ENCODE data around the gene FCN3. TPM values are rescaled to one million over a fixed set of nuclear protein-coding genes. Genes with fewer than 3 reads are reported as not detected.
A peak's percentile ranks its signal among the peaks of the same experiment; 100 is the strongest.

FCN3 gene
- total and polyA plus RNA-seq, 2 donors (not counting 1 experiment from before 2014, with no cell fraction given): not detected

DNA sequence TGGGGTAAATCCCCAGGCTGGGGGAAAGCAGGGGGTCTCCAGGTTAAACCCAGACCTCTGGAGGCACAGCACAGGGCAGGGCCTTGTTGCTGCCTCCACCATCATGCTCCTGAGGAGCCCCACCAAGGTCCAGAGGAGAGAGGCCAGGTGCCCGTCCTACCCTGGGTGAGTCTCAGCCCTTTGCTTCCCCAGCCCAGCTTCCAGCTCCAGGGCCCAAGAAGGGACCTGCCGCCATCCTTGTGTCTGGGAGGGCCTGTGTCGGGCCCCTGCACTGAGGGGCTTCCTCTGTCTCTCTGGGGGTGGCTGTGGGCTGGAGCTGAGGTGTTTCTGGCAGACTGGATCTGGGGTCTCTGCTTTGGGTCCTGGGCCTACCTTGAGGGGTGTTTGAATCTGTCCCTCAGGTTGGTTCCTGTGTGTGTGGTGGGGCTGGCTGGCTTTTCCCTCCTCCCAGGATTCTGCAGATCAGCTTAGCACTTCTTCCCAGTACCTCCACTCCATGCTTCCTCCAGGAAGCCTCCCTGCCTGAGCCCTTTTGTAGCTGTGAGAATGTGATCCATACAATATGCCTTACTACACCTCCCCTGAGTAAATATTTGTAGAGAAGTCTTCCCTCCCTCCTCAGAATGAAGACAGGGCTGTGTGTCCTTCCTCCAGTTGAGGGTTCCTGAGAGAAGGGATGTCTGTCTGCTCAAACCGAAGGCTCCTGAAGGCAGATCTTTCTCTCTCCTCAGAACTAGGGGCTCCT lies 24.0 kb upstream of the FCN3 start:
- H3K4me2 ChIP-seq (replicated peaks; ENCODE audit: low read depth, low read length, poor library complexity, severe bottlenecking): no peak overlapping the region
- Mint-ChIP-seq H3K27ac (peak overlapping the region; percentile 56), H3K4me1 (peaks cover 36% of the 10 kb centered on the region), H3K9me3 (ENCODE audit: insufficient read depth) (no peaks in the 10 kb centered on the region), H3K4me3 (no peak overlapping the region), H3K27me3 (no peaks in the 10 kb centered on the region)
- H3K27ac ChIP-seq (ENCODE audit: low read length in 2 of 2): peak overlapping the region in 1 of 2 donors; percentile 38
- ChIA-PET CTCF (interaction anchor here (0.6 to 7.8 kb wide), 11 partner anchors 11 to 352 kb away, joined by 3 to 402 read pairs (median 4); partner anchors contain the start of gene AHDC1), POLR2A (no interaction called here)
- no peak for TF ChIP-seq CTCF (IDR thresholded peaks at IDR 0.05)
- TF ChIP-seq EZH2 (IDR thresholded peaks at IDR 0.05; ENCODE audit: borderline replicate concordance, insufficient read depth, low read depth, low read length, poor library complexity, severe bottlenecking): no peak
- no peak overlapping the region for H3K9ac ChIP-seq (ENCODE audit: low read length)
- no peaks in the 10 kb centered on the region for H3K36me3 ChIP-seq (replicated peaks in 1 of 2; ENCODE audit: control extremely low read depth in 1 of 2, control insufficient read depth in 1 of 2, extremely low read depth in 1 of 2, insufficient read depth in 2 of 2, low read length in 1 of 2)
- intact Hi-C loops (cut with micrococcal nuclease): loop anchor here (10.0 kb wide), 1 partner anchor 164 kb away; the partner anchor contains the start of gene WDTC1
- H3K9me3 ChIP-seq (ENCODE audit: control extremely low read depth in 1 of 3, control insufficient read depth in 2 of 3, insufficient read depth in 1 of 3, low read length in 2 of 3): no peaks in the 10 kb centered on the region
- no peak overlapping the region for H3K4me3 ChIP-seq (ENCODE audit: control extremely low read depth in 1 of 5, extremely low read depth in 1 of 5, insufficient read depth in 1 of 5, low read depth in 2 of 5, low read length in 4 of 5)
- no peaks in the 10 kb centered on the region for H3K27me3 ChIP-seq (replicated peaks in 1 of 4; ENCODE audit: control extremely low read depth in 1 of 4, control insufficient read depth in 3 of 4, insufficient read depth in 4 of 4, low read length in 3 of 4)
- H4K20me1 ChIP-seq (ENCODE audit: control insufficient read depth, insufficient read depth, low read length, poor library complexity, severe bottlenecking): no peaks in the 10 kb centered on the region
- H3K79me2 ChIP-seq (ENCODE audit: control insufficient read depth, insufficient read depth, low read length): no peaks in the 10 kb centered on the region
- peaks cover 22 to 35% of the 10 kb centered on the region in 2 donors for H3K4me1 ChIP-seq (ENCODE audit: control insufficient read depth in 2 of 2, insufficient read depth in 2 of 2, low read length in 2 of 2)
- 90% methylated on average over 2 of the region's 4 CpGs for WGBS (ENCODE audit: insufficient coverage)
- ATAC-seq (ENCODE audit: low read depth) (no peak), DNase-seq (no peak)
- H2AFZ ChIP-seq (ENCODE audit: insufficient read depth, low read depth, low read length, poor library complexity, severe bottlenecking): no peak overlapping the region

GRCh38 chr1:27397749-27398148 lies 23.1 kb upstream of the FCN3 start:
- DNase-seq: no peak
- H3K27me3 Mint-ChIP-seq: no peaks in the 10 kb centered on the region
- TF ChIP-seq CTCF (IDR thresholded peaks at IDR 0.05): no peak
- TF ChIP-seq EZH2 (IDR thresholded peaks at IDR 0.05; ENCODE audit: borderline replicate concordance, insufficient read depth, low read depth, low read length, poor library complexity, severe bottlenecking): no peak
- Histone ChIP-seq H3K79me2 (ENCODE audit: control insufficient read depth, insufficient read depth, low read length) (no peaks in the 10 kb centered on the region), H3K4me3 (ENCODE audit: control extremely low read depth in 1 of 5, extremely low read depth in 1 of 5, insufficient read depth in 1 of 5, low read depth in 2 of 5, low read length in 4 of 5) (no peak overlapping the region), H3K9me3 (ENCODE audit: control extremely low read depth in 1 of 3, control insufficient read depth in 2 of 3, insufficient read depth in 1 of 3, low read length in 2 of 3) (no peaks in the 10 kb centered on the region), H3K9ac (ENCODE audit: low read length) (no peak overlapping the region), H4K20me1 (ENCODE audit: control insufficient read depth, insufficient read depth, low read length, poor library complexity, severe bottlenecking) (no peaks in the 10 kb centered on the region), H3K36me3 (replicated peaks in 1 of 2; ENCODE audit: control extremely low read depth in 1 of 2, control insufficient read depth in 1 of 2, extremely low read depth in 1 of 2, insufficient read depth in 2 of 2, low read length in 1 of 2) (no peaks in the 10 kb centered on the region), H3K27me3 (replicated peaks in 1 of 4; ENCODE audit: control extremely low read depth in 1 of 4, control insufficient read depth in 3 of 4, insufficient read depth in 4 of 4, low read length in 3 of 4) (no peaks in the 10 kb centered on the region), H3K4me2 (replicated peaks; ENCODE audit: low read depth, low read length, poor library complexity, severe bottlenecking) (no peak overlapping the region), H3K27ac (ENCODE audit: low read length in 2 of 2) (no peak overlapping the region), H3K4me1 (ENCODE audit: control insufficient read depth in 2 of 2, insufficient read depth in 2 of 2, low read length in 2 of 2) (peaks cover 15 to 29% of the 10 kb centered on the region in 2 donors), H2AFZ (ENCODE audit: insufficient read depth, low read depth, low read length, poor library complexity, severe bottlenecking) (no peak overlapping the region)
- H3K9me3 Mint-ChIP-seq (ENCODE audit: insufficient read depth): no peaks in the 10 kb centered on the region
- peaks cover 29% of the 10 kb centered on the region for H3K4me1 Mint-ChIP-seq
- intact Hi-C loops (cut with micrococcal nuclease): loop anchor here (10.0 kb wide), 1 partner anchor 163 kb away; the partner anchor contains the start of gene WDTC1
- POLR2A ChIA-PET: interaction anchor here (1.2 kb wide), 1 partner anchor 101 kb away, joined by 3 read pairs; no protein-coding TSS in a partner anchor
- WGBS (ENCODE audit: insufficient coverage): 90% methylated on average over 5 of the region's 7 CpGs
- H3K4me3 Mint-ChIP-seq: no peak overlapping the region
- H3K27ac Mint-ChIP-seq: peak overlapping the region; percentile 32
- no peak for ATAC-seq (ENCODE audit: low read depth)
- CTCF ChIA-PET: interaction anchor here (1.3 to 7.8 kb wide), 8 partner anchors 10 to 265 kb away, joined by 3 to 402 read pairs (median 14); partner anchors contain the start of gene AHDC1
